Glutamatergic neuron (in vitro differentiated cells): Measurements from ENCODE around the gene FBLN5. TPM values are rescaled to one million over a fixed set of nuclear protein-coding genes. Genes with fewer than 3 reads are reported as not detected.

Experiments
- DNase-seq: peaks from one replicate; pipeline ENCODE4 v3.0.0; 2022
- H3K27ac Mint-ChIP-seq: one replicate; pipeline ENCODE4 v1.8.0; 2020; ENCODE audit warnings: mild to moderate bottlenecking, mixed read lengths, inconsistent platforms; ENCODE audit not compliant: unreplicated experiment
- H3K27me3 Mint-ChIP-seq: one replicate; pipeline ENCODE4 v1.8.0; 2020; ENCODE audit warnings: mild to moderate bottlenecking, moderate library complexity, mixed read lengths, inconsistent platforms; ENCODE audit not compliant: unreplicated experiment
- H3K36me3 Mint-ChIP-seq: one replicate; pipeline ENCODE4 v1.8.0; 2020; ENCODE audit warnings: mild to moderate bottlenecking, mixed read lengths, inconsistent platforms; ENCODE audit not compliant: unreplicated experiment
- H3K4me1 Mint-ChIP-seq: one replicate; pipeline ENCODE4 v1.8.0; 2020; ENCODE audit warnings: mild to moderate bottlenecking, low read depth, mixed read lengths, inconsistent platforms; ENCODE audit not compliant: unreplicated experiment
- H3K4me3 Mint-ChIP-seq: one replicate; pipeline ENCODE4 v1.8.0; 2020; ENCODE audit warnings: mild to moderate bottlenecking, mixed read lengths, inconsistent platforms; ENCODE audit not compliant: unreplicated experiment
- H3K9me3 Mint-ChIP-seq: one replicate; pipeline ENCODE4 v1.8.0; 2020; ENCODE audit warnings: mild to moderate bottlenecking, moderate library complexity, mixed read lengths, inconsistent platforms; ENCODE audit not compliant: unreplicated experiment
- CTCF ChIP-seq: fragments of 200-600 bp; sonication (generic); IDR thresholded peaks from one replicate; pipeline ENCODE4 v1.5.0; 2021; ENCODE audit not compliant: partially characterized antibody, unreplicated experiment
- total RNA-seq: library from RNA; stranded (reverse); fragmentation: NEBNext Ultra II Directional; extraction: Animal tissue kit (Norgen Biotek cat#: 25700); gene quantifications from one replicate; pipeline ENCODE4 v1.2.1, GENCODE V29; 2021; ENCODE audit not compliant: unreplicated experiment

The FBLN5 gene
- total RNA-seq, 1 donor from 2014 or later, result not detected

DNA sequence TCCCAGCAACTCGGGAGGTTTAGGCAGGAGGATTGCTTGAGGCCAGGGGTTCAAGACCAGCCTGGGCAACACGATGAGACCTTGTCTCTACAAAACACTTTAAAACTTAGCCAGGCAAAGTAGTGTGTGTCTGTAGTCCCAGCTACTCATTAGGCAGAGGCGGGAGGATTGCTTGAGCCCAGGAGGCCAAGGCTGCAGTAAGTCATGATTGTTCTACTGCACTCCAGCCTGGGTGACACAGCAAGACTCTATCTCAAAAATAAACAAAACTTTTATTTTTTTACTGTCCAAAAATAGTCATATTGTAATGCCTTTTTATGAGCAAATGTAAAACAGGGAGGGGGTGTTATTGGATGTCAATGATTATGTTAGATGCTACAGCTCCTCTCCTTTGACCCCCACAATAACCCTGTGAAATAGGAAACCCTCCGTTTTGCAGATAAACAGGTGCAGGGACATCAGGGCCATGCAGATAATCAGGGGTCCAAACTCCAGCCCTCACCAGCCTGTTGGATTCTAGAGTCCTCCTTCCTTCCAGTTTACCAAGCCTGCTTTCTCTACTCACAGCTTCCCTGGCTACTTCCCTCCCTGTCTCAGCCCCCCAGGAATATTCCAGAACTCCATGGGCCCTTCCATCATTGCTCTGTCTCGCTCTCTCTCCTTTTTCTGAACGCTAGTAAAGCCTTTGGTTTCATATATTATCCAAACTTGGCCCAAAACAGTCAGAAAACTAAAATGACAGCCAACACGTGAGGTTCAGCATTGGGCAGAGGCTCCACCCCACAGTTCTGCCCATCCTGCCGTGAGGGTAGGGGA is 5.9 kb upstream of the FBLN5 start:
- TF ChIP-seq CTCF, result no peak
- H3K4me1 Mint-ChIP-seq, result no peaks in the 10 kb centered on the region
- peaks cover 3% of the 10 kb centered on the region for H3K9me3 Mint-ChIP-seq
- no peak for DNase-seq
- H3K27me3 Mint-ChIP-seq, result peaks cover 4% of the 10 kb centered on the region
- no peak overlapping the region for H3K4me3 Mint-ChIP-seq
- H3K36me3 Mint-ChIP-seq, result no peaks in the 10 kb centered on the region
- H3K27ac Mint-ChIP-seq, result no peak overlapping the region

DNA sequence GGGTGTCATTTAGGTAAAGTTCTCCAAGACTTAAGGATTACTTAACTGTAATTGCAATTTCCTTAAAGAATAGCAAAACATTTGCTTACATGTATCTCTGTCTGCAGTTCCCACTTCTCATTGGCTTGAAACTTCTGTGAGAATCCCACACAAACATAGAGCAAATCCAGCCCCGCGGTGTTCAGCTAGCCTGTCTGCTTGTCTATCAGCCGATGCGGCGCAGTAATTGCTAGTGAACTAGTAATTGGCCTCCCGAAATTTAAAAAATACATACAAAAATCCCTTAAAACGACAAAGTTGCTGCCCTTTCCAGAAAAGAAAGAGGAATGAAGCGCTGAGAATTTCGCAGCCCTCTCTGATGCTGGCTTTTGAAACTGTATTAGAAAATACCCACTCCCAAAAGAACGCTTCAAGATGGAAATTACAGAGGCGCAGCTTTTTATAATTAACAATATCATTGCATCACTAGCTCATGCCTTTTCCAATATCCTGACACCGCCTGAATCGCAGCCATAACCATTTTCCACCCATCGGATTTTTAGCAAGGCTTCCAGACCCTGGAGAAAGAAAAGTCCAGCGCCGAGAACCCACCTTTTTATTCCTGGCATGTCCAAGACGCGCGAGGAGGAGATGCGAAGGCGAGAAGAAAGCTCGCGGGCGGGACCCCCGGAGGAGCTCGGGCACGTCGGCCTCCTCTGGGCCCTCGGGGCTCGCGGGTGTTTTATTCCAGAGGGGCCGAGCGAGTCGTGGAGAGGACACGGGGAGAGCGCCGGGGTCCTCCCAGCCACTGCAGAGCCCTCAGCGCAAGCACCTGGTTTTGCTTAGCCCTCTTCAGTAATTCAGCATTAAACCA is 646 bp downstream of the FBLN5 start:
- H3K27me3 Mint-ChIP-seq, result peaks cover 8% of the 10 kb centered on the region
- no peaks in the 10 kb centered on the region for H3K36me3 Mint-ChIP-seq
- H3K27ac Mint-ChIP-seq, result no peak overlapping the region
- H3K9me3 Mint-ChIP-seq, result peaks cover 3% of the 10 kb centered on the region
- DNase-seq, result peak; percentile 29
- peaks cover 3% of the 10 kb centered on the region for H3K4me1 Mint-ChIP-seq
- TF ChIP-seq CTCF, result no peak
- peak overlapping the region; percentile 92 for H3K4me3 Mint-ChIP-seq

- no peak for DNase-seq
- no peak overlapping the region for H3K4me3 Mint-ChIP-seq
- H3K9me3 Mint-ChIP-seq, result peaks cover 3% of the 10 kb centered on the region
- peaks cover 8% of the 10 kb centered on the region for H3K27me3 Mint-ChIP-seq
- TF ChIP-seq CTCF, result no peak
- peaks cover 3% of the 10 kb centered on the region for H3K4me1 Mint-ChIP-seq
- H3K36me3 Mint-ChIP-seq, result no peaks in the 10 kb centered on the region
- no peak overlapping the region for H3K27ac Mint-ChIP-seq
These were observed 1.5 kb downstream of the FBLN5 start for GRCh38 chr14:91945751-91946621.

DNA sequence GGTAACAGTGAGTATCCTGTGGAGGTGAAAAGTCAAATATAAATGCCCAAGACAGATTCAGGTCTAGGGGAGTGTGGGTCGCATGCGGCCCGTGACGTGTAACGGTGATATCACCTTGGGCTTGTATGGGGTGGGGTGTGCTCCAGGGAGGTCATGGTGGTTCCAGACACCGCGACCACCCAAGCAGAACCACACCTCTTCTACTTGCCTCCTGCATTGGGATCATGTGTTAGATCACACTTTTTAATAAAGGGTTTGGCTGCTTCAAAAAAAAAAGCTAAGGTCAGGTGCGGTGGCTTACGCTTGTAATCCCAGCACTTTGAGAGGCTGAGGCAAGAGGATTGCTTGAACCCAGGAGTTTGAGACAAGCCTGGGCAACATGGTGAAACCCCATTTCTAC is 4.5 kb downstream of the FBLN5 start:
- no peak overlapping the region for H3K4me3 Mint-ChIP-seq
- H3K4me1 Mint-ChIP-seq, result peaks cover 3% of the 10 kb centered on the region
- DNase-seq, result no peak
- peaks cover 5% of the 10 kb centered on the region for H3K27me3 Mint-ChIP-seq
- H3K27ac Mint-ChIP-seq, result no peak overlapping the region
- TF ChIP-seq CTCF, result no peak
- H3K9me3 Mint-ChIP-seq, result no peaks in the 10 kb centered on the region
- no peaks in the 10 kb centered on the region for H3K36me3 Mint-ChIP-seq
